ENCODE measurements around the gene XIRP2. TPM values are rescaled to one million over a fixed set of nuclear protein-coding genes. Genes with fewer than 3 reads are reported as not detected.

Gene XIRP2
- total RNA-seq, 1 donor from 2014 or later, result 0.29 TPM

DNA sequence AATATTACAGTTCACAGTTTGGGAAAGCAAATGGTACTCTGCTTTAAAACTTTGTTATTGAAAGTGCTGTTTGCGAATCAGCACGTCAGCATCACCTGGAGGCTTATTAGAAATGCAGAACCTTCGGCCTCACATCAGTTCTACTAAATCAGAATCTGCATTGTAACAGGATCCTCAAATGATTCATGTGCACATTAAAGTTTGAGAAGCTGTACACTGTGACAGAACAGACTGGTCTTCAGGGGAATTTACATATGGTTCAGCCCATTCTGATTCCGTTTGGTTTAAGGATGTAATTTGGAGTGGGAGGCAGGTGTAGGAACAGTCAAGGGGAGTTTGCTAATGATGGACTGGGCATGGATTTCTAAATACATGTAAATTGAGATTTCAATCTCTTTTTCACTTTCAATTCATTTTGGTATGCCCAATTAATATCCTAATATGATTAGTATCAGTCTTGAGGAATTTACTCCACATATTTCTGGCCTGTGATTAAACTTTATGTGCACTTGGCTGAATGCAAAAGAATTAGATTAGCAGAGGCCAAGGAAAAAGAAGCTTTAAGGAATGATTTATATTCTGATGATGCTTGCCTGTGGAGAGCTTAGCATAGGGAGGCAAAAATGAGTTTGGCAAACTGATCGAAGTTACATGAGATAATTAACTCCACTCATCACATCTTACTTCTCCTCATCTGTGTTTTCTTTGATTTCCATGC lies 248.8 kb downstream of the XIRP2 start:
- no peaks in the 10 kb centered on the region for H3K27me3 ChIP-seq (ENCODE audit: control insufficient read depth, insufficient read depth, low read length)

DNA sequence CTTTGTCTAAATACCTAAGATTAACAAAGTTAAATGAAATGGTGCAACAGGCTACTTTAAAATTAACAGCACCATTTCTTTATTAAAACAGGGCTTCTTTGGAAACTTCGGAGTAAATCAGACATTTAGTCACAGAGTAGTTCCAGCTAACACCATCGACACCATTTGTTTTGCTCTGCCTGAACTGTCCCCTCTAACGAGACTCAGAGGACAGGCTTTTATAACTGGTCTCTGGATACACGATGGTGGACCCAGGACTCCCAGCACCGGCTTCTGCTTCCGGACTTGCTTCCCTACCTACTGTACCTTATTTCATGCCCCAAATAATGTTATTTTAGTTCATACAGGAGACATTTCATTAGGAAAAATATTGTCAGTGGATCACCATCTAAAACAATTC lies 252.1 kb downstream of the XIRP2 start:
- H3K4me3 ChIP-seq (ENCODE audit: low read depth, low read length), result no peak overlapping the region
- no peak for TF ChIP-seq CTCF (IDR thresholded peaks at IDR 0.05; ENCODE audit: insufficient read depth, low read length, poor library complexity, severe bottlenecking)
- DNase-seq (ENCODE audit: low read depth), result no peak
- no peaks in the 10 kb centered on the region for H3K27me3 ChIP-seq (ENCODE audit: control insufficient read depth, insufficient read depth, low read length)
- H3K36me3 ChIP-seq (ENCODE audit: control insufficient read depth, insufficient read depth, low read length), result no peaks in the 10 kb centered on the region

More for the DNA sequence above, 248.8 kb downstream of the XIRP2 start:
- no peak for DNase-seq (ENCODE audit: low read depth)
- TF ChIP-seq CTCF (IDR thresholded peaks at IDR 0.05; ENCODE audit: insufficient read depth, low read length, poor library complexity, severe bottlenecking), result no peak
- H3K4me3 ChIP-seq (ENCODE audit: low read depth, low read length), result no peak overlapping the region
- no peaks in the 10 kb centered on the region for H3K36me3 ChIP-seq (ENCODE audit: control insufficient read depth, insufficient read depth, low read length)

GRCh38 chr2:167140767-167141166 lies 252.5 kb downstream of the XIRP2 start:
- peak; percentile 99 for DNase-seq (ENCODE audit: low read depth)
- H3K27me3 ChIP-seq (ENCODE audit: control insufficient read depth, insufficient read depth, low read length), result no peaks in the 10 kb centered on the region
- no peak overlapping the region for H3K4me3 ChIP-seq (ENCODE audit: low read depth, low read length)
- no peak for TF ChIP-seq CTCF (IDR thresholded peaks at IDR 0.05; ENCODE audit: insufficient read depth, low read length, poor library complexity, severe bottlenecking)
- H3K36me3 ChIP-seq (ENCODE audit: control insufficient read depth, insufficient read depth, low read length), result no peaks in the 10 kb centered on the region

GRCh38 chr2:167142554-167142953 lies 254.3 kb downstream of the XIRP2 start:
- H3K4me3 ChIP-seq (ENCODE audit: low read depth, low read length), result no peak overlapping the region
- no peaks in the 10 kb centered on the region for H3K27me3 ChIP-seq (ENCODE audit: control insufficient read depth, insufficient read depth, low read length)
- no peak for DNase-seq (ENCODE audit: low read depth)
- no peaks in the 10 kb centered on the region for H3K36me3 ChIP-seq (ENCODE audit: control insufficient read depth, insufficient read depth, low read length)
- TF ChIP-seq CTCF (IDR thresholded peaks at IDR 0.05; ENCODE audit: insufficient read depth, low read length, poor library complexity, severe bottlenecking), result no peak

GRCh38 chr2:167144179-167144898 lies 256.1 kb downstream of the XIRP2 start:
- DNase-seq (ENCODE audit: low read depth), result no peak
- Histone ChIP-seq H3K27me3 (ENCODE audit: control insufficient read depth, insufficient read depth, low read length) (no peaks in the 10 kb centered on the region), H3K36me3 (ENCODE audit: control insufficient read depth, insufficient read depth, low read length) (no peaks in the 10 kb centered on the region), H3K4me3 (ENCODE audit: low read depth, low read length) (no peak overlapping the region)
- no peak for TF ChIP-seq CTCF (IDR thresholded peaks at IDR 0.05; ENCODE audit: insufficient read depth, low read length, poor library complexity, severe bottlenecking)
